Keratinocyte (primary cell): ENCODE measurements around the gene SDK2. TPM values are rescaled to one million over a fixed set of nuclear protein-coding genes. Genes with fewer than 3 reads are reported as not detected.
A peak's percentile ranks its signal among the peaks of the same experiment; 100 is the strongest.

ENCODE experiments used
- DNase-seq: peaks from one replicate; pipeline ENCODE4 v3.0.0-alpha.2; 2011; ENCODE audit warnings: low read depth, missing footprints, low spot score
- FAIRE-seq: peaks from 2 replicates; lab custom pipeline; 2011; peaks lifted over from hg19 to GRCh38; lab: Jason Lieb, UNC
- H2AFZ ChIP-seq: 2 replicates; pipeline ENCODE4 v1.6.0; 2012; ENCODE audit warnings: low read length, control low read depth, inconsistent platforms; ENCODE audit not compliant: control insufficient read depth
- H3K27ac ChIP-seq: 2 replicates; pipeline ENCODE4 v1.5.1; 2011; ENCODE audit warnings: low read length; ENCODE audit not compliant: control insufficient read depth, insufficient read depth
- H3K27me3 ChIP-seq: 3 replicates; pipeline ENCODE4 v1.6.0; 2011; ENCODE audit warnings: low read length; ENCODE audit not compliant: control insufficient read depth, insufficient read depth; ENCODE audit errors: extremely low read depth
- H3K36me3 ChIP-seq, 2 experiments: 2 replicates in 1 of 2; 3 replicates in 1 of 2; pipeline ENCODE4 v1.5.1; 2011; ENCODE audit warnings: low read length in 2 of 2, mild to moderate bottlenecking in 1 of 2; ENCODE audit not compliant: control insufficient read depth in 2 of 2, insufficient read depth in 2 of 2; ENCODE audit errors: extremely low read depth in 1 of 2
- H3K4me1 ChIP-seq: 3 replicates; pipeline ENCODE4 v1.5.1; 2011; ENCODE audit warnings: low read length; ENCODE audit not compliant: control insufficient read depth, insufficient read depth; ENCODE audit errors: extremely low read depth
- H3K4me2 ChIP-seq: 3 replicates; pipeline ENCODE4 v1.6.0; 2011; ENCODE audit warnings: low read depth, low read length; ENCODE audit not compliant: control insufficient read depth, insufficient read depth; ENCODE audit errors: extremely low read depth
- H3K4me3 ChIP-seq, 3 experiments: fragments of 200-600 bp in 1 of 3; sonication (generic) in 1 of 3; 2 replicates in 2 of 3; 3 replicates in 1 of 3; pipeline ENCODE4 v1.5.1; 2011 to 2016; ENCODE audit warnings: low read length in 3 of 3, mild to moderate bottlenecking in 3 of 3, control low read depth in 2 of 3, inconsistent platforms in 1 of 3, low read depth in 1 of 3, mixed read lengths in 1 of 3, mixed run types in 1 of 3, moderate library complexity in 1 of 3; ENCODE audit not compliant: control insufficient read depth in 2 of 3, insufficient read depth in 2 of 3; ENCODE audit errors: extremely low read depth in 1 of 3
- H3K79me2 ChIP-seq: 2 replicates; pipeline ENCODE4 v1.6.0; 2012; ENCODE audit warnings: low read length; ENCODE audit not compliant: control insufficient read depth, insufficient read depth
- H3K9ac ChIP-seq: 3 replicates; pipeline ENCODE4 v1.6.0; 2011; ENCODE audit warnings: low read length; ENCODE audit not compliant: control insufficient read depth, insufficient read depth; ENCODE audit errors: extremely low read depth
- H3K9me1 ChIP-seq: 3 replicates; pipeline ENCODE4 v1.6.0; 2011; ENCODE audit warnings: low read length; ENCODE audit not compliant: control insufficient read depth, insufficient read depth; ENCODE audit errors: extremely low read depth
- H3K9me3 ChIP-seq: 2 replicates; pipeline ENCODE4 v1.5.1; 2012; ENCODE audit warnings: low read depth, low read length; ENCODE audit not compliant: control insufficient read depth
- H4K20me1 ChIP-seq: 3 replicates; pipeline ENCODE4 v1.6.0; 2011; ENCODE audit warnings: low read length; ENCODE audit not compliant: control insufficient read depth, insufficient read depth; ENCODE audit errors: extremely low read depth
- EZH2 ChIP-seq: IDR thresholded peaks from one replicate; pipeline ENCODE4 v1.6.1; 2012; ENCODE audit warnings: inconsistent platforms, mild to moderate bottlenecking, low read length, moderate library complexity
- dilution Hi-C: fragments of 300-500 bp; cut with MboI; formaldehyde crosslinking; loops from one replicate; pipeline ENCODE4 v1.7.0; 2020; ENCODE audit warnings: low sequenced_read_pairs; ENCODE audit not compliant: extremely low pct_ligation_motif_present
- polyA plus RNA-seq, 5 experiments: library from polyadenylated mRNA; depleted of rRNA in 3 of 5; stranded (reverse) in 3 of 5; stranded (forward) in 1 of 5; unstranded in 1 of 5; fragments of >200 nt; gene quantifications; 1 replicate in 1 of 5; 2 replicates in 3 of 5; 3 replicates in 1 of 5; pipeline versions ENCODE4 v1.2.1 to v1.2.3, GENCODE V29; 2011 to 2012; ENCODE audit warnings: missing spikeins in 2 of 5, low read depth in 1 of 5, low replicate concordance in 1 of 5
- TF ChIP-seq, protein P1 (sequence below), 3 experiments: IDR thresholded peaks in 1 of 3; conservative IDR thresholded peaks in 1 of 3; optimal IDR thresholded peaks in 1 of 3; 2 replicates in 2 of 3; 3 replicates in 1 of 3; pipeline versions ENCODE3 to v1.5.1; 2011; ENCODE audit warnings: low read length in 3 of 3, mild to moderate bottlenecking in 3 of 3, moderate library complexity in 2 of 3, control low read depth in 1 of 3, inconsistent platforms in 1 of 3; ENCODE audit not compliant: insufficient read depth in 2 of 3; ENCODE audit errors: extremely low read depth in 1 of 3

Gene SDK2
- polyA plus RNA-seq, 1 donor (not counting 4 experiments of a cell fraction or from before 2014, with no cell fraction given) = 1.8 TPM

DNA sequence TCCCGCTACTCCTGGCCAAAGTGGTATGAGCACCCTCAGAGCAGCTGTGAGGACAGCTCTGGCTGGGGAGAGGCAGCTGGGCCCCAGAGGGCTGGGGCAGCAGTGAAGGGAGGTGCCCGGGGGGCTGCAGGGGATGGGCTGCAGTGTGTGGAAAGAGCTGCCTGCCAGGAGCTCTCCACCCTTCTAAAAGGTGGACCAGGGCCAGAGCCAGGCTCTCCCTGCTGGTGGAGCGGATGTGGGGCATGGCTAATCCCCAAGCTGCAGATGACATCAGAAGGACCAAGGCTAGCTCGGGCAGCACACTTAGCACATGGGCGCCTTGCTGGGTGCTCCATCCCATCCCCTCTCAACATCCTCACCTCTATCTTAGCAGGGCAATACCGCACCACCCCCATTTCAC, 103.1 kb downstream of the SDK2 start:
- H3K36me3 ChIP-seq = no peaks in the 10 kb centered on the region
- H3K79me2 ChIP-seq = no peaks in the 10 kb centered on the region
- dilution Hi-C loops = no loop called here
- peak overlapping the region; percentile 76 for H3K4me2 ChIP-seq
- H3K9me1 ChIP-seq = no peaks in the 10 kb centered on the region
- H2AFZ ChIP-seq = peak overlapping the region; percentile 88
- H3K9me3 ChIP-seq = no peaks in the 10 kb centered on the region
- H3K4me3 ChIP-seq = peak overlapping the region; percentile 1 to 44 (median 39)
- TF ChIP-seq, protein P1, sequence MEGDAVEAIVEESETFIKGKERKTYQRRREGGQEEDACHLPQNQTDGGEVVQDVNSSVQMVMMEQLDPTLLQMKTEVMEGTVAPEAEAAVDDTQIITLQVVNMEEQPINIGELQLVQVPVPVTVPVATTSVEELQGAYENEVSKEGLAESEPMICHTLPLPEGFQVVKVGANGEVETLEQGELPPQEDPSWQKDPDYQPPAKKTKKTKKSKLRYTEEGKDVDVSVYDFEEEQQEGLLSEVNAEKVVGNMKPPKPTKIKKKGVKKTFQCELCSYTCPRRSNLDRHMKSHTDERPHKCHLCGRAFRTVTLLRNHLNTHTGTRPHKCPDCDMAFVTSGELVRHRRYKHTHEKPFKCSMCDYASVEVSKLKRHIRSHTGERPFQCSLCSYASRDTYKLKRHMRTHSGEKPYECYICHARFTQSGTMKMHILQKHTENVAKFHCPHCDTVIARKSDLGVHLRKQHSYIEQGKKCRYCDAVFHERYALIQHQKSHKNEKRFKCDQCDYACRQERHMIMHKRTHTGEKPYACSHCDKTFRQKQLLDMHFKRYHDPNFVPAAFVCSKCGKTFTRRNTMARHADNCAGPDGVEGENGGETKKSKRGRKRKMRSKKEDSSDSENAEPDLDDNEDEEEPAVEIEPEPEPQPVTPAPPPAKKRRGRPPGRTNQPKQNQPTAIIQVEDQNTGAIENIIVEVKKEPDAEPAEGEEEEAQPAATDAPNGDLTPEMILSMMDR (optimal IDR thresholded peaks at IDR 0.05 in 1 of 3, IDR thresholded peaks at IDR 0.05 in 1 of 3, conservative IDR thresholded peaks at IDR 0.05 in 1 of 3; ENCODE audit: extremely low read depth in 1 of 3, insufficient read depth in 2 of 3, low read length in 3 of 3) = peak; percentile 18 to 26 (median 25)
- no peak for TF ChIP-seq EZH2
- H3K4me1 ChIP-seq = peaks cover 25% of the 10 kb centered on the region
- peak overlapping the region; percentile 76 for H3K9ac ChIP-seq
- H3K27ac ChIP-seq = peak overlapping the region; percentile 83
- no peak for FAIRE-seq
- no peaks in the 10 kb centered on the region for H3K27me3 ChIP-seq
- no peaks in the 10 kb centered on the region for H4K20me1 ChIP-seq
- DNase-seq = no peak

GRCh38 chr17:73539166-73539565, 105.1 kb downstream of the SDK2 start:
- FAIRE-seq = no peak

More at GRCh38 chr17:73539166-73539565, 105.1 kb downstream of the SDK2 start:
- Histone ChIP-seq H3K4me2 (no peak overlapping the region), H2AFZ (no peak overlapping the region), H4K20me1 (no peaks in the 10 kb centered on the region), H3K9ac (no peak overlapping the region), H3K4me1 (peaks cover 19% of the 10 kb centered on the region), H3K27ac (no peak overlapping the region), H3K36me3 (no peaks in the 10 kb centered on the region), H3K4me3 (no peak overlapping the region), H3K9me1 (no peaks in the 10 kb centered on the region), H3K9me3 (no peaks in the 10 kb centered on the region), H3K27me3 (no peaks in the 10 kb centered on the region), H3K79me2 (no peaks in the 10 kb centered on the region)
- dilution Hi-C loops = no loop called here
- DNase-seq = no peak
- TF ChIP-seq, protein P1 (optimal IDR thresholded peaks at IDR 0.05 in 1 of 3, IDR thresholded peaks at IDR 0.05 in 1 of 3, conservative IDR thresholded peaks at IDR 0.05 in 1 of 3; ENCODE audit: extremely low read depth in 1 of 3, insufficient read depth in 2 of 3, low read length in 3 of 3) = no peak
- no peak for TF ChIP-seq EZH2
